D721Med (cell line): ENCODE results near the gene TCF7L1.

Source experiments
- DNase-seq: peaks from one replicate; pipeline ENCODE4 v3.0.0; 2011; ENCODE audit warnings: low spot score; ENCODE audit not compliant: insufficient read length
- FAIRE-seq: peaks from 2 replicates; lab custom pipeline; 2011; peaks lifted over from hg19 to GRCh38; lab: Jason Lieb, UNC
- CTCF ChIP-seq: IDR thresholded peaks from 2 replicates; pipeline ENCODE4 v1.5.1; 2012; ENCODE audit warnings: mild to moderate bottlenecking, control low read depth; ENCODE audit not compliant: insufficient read depth; ENCODE audit errors: missing control alignments

The TCF7L1 gene

DNA sequence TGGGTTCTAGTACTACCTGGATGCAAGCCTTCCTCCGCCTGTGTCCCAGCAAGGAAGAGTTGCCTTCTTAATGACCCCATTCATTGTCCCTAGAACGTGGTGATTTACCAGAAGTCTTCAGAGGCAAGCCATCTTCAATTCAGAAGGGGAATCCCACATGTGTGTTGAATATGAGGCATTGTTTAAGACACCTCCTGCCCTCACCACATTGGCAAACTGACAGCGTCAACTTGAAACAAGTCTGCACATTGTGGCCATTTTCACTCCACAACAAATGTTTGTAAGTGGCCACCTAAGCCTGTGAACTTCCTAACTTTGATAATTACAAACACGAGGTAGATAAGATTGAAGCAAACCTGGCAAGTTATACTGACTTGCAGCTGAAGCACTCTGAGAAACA is 83.7 kb downstream of the TCF7L1 start:
- FAIRE-seq (no peak), DNase-seq (no peak)
- TF ChIP-seq CTCF, result no peak

- DNase-seq (no peak), FAIRE-seq (no peak)
- no peak for TF ChIP-seq CTCF
These were observed 88.0 kb downstream of the TCF7L1 start for GRCh38 chr2:85221067-85221691.

GRCh38 chr2:85222792-85223191 is 89.6 kb downstream of the TCF7L1 start:
- TF ChIP-seq CTCF, result no peak
- FAIRE-seq (no peak), DNase-seq (no peak)

- DNase-seq (no peak), FAIRE-seq (no peak)
- no peak for TF ChIP-seq CTCF
These were observed 93.6 kb downstream of the TCF7L1 start for GRCh38 chr2:85226783-85227182.

GRCh38 chr2:85230679-85231467 is 97.7 kb downstream of the TCF7L1 start:
- no peak for TF ChIP-seq CTCF
- DNase-seq (no peak), FAIRE-seq (no peak)

GRCh38 chr2:85231468-85231805 is 98.2 kb downstream of the TCF7L1 start:
- DNase-seq (no peak), FAIRE-seq (no peak)
- TF ChIP-seq CTCF, result no peak

DNA sequence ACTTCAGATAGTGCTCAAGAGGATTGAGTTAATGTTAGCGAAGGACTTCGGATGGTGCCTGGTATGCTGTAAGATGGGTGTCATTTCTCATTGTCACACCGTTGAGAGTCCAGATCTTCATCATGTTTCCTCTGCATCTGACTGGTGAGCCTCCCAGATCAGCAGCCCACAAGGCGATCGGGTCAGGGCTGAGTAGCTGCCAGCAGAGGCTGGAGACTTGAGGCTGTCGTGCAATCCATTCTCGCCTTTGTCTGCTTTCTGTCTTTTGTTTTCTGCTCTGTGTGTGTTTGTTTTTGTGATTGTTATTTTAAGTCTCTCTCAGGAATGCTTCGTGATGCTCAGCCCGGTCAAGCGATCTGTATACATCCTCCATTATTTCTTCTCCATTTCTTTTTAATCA is 98.8 kb downstream of the TCF7L1 start:
- no peak for DNase-seq
- FAIRE-seq, result no peak
- TF ChIP-seq CTCF, result no peak
